ENCODE results near the gene ARHGAP40. TPM values are rescaled to one million over a fixed set of nuclear protein-coding genes. Genes with fewer than 3 reads are reported as not detected.

The ARHGAP40 gene
- total RNA-seq, 2 experiments from 2014 or later = not detected

DNA sequence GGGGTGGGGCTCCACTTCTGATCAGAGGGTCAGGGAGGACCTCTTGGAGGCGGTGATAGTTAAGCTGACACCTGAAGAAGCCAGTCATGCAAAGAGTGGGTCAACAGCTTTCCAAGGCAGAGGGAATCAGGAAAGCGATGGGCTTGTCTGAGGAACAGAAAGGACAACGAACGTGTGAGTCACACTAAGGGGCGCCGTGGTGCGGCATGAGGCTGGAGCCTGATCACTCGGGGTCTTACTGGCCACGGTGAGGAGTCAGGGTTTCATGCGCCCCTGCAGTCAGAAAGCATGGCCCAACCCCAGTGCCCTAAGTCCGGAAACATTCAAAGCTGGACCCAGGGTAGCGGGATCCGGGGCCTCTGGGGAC lies 72.1 kb downstream of the ARHGAP40 start:
- peaks cover 32% of the 10 kb centered on the region for H3K27me3 Mint-ChIP-seq
- DNase-seq = no peak
- POLR2A ChIA-PET = no interaction called here
- no peaks in the 10 kb centered on the region for H3K9me3 Mint-ChIP-seq
- H3K27ac Mint-ChIP-seq = peak overlapping the region; percentile 54
- no peaks in the 10 kb centered on the region for H3K36me3 Mint-ChIP-seq
- peaks cover 9% of the 10 kb centered on the region for H3K4me1 Mint-ChIP-seq
- H3K4me3 Mint-ChIP-seq = peak overlapping the region; percentile 89
- peak; percentile 4 for ATAC-seq (ENCODE audit: low read depth)

GRCh38 chr20:38674092-38674764 lies 72.6 kb downstream of the ARHGAP40 start:
- POLR2A ChIA-PET = no interaction called here
- peak overlapping the region; percentile 70 for H3K27ac Mint-ChIP-seq

GRCh38 chr20:38674765-38675133 lies 73.1 kb downstream of the ARHGAP40 start:
- DNase-seq (no peak), ATAC-seq (ENCODE audit: low read depth) (no peak)
- H3K27ac Mint-ChIP-seq = no peak overlapping the region
- H3K36me3 Mint-ChIP-seq = no peaks in the 10 kb centered on the region
- POLR2A ChIA-PET = no interaction called here
- peaks cover 26% of the 10 kb centered on the region for H3K27me3 Mint-ChIP-seq
- H3K4me3 Mint-ChIP-seq = peak overlapping the region; percentile 69
- no peaks in the 10 kb centered on the region for H3K9me3 Mint-ChIP-seq
- peaks cover 9% of the 10 kb centered on the region for H3K4me1 Mint-ChIP-seq

More at GRCh38 chr20:38674092-38674764, 72.6 kb downstream of the ARHGAP40 start:
- Mint-ChIP-seq H3K4me3 (peak overlapping the region; percentile 89), H3K4me1 (peaks cover 9% of the 10 kb centered on the region), H3K36me3 (no peaks in the 10 kb centered on the region), H3K27me3 (peaks cover 31% of the 10 kb centered on the region), H3K9me3 (no peaks in the 10 kb centered on the region)
- ATAC-seq (ENCODE audit: low read depth) (peak; percentile 91), DNase-seq (peak; percentile 74)

- DNase-seq = no peak
- peaks cover 9% of the 10 kb centered on the region for H3K4me1 Mint-ChIP-seq
- no peak overlapping the region for H3K4me3 Mint-ChIP-seq
- ATAC-seq (ENCODE audit: low read depth) = no peak
- no peaks in the 10 kb centered on the region for H3K9me3 Mint-ChIP-seq
- no peaks in the 10 kb centered on the region for H3K36me3 Mint-ChIP-seq
- H3K27ac Mint-ChIP-seq = no peak overlapping the region
- peaks cover 24% of the 10 kb centered on the region for H3K27me3 Mint-ChIP-seq
- POLR2A ChIA-PET = no interaction called here
Measured at GRCh38 chr20:38676576-38676975, 75.0 kb downstream of the ARHGAP40 start.

GRCh38 chr20:38680500-38681306 lies 79.1 kb downstream of the ARHGAP40 start:
- ATAC-seq (ENCODE audit: low read depth) (no peak), DNase-seq (no peak)
- no peaks in the 10 kb centered on the region for H3K36me3 Mint-ChIP-seq
- peaks cover 18% of the 10 kb centered on the region for H3K27me3 Mint-ChIP-seq
- no peaks in the 10 kb centered on the region for H3K9me3 Mint-ChIP-seq
- POLR2A ChIA-PET = no interaction called here
- H3K4me1 Mint-ChIP-seq = no peaks in the 10 kb centered on the region
- no peak overlapping the region for H3K27ac Mint-ChIP-seq
- no peak overlapping the region for H3K4me3 Mint-ChIP-seq

- ATAC-seq (ENCODE audit: low read depth) (no peak), DNase-seq (no peak)
- Mint-ChIP-seq H3K9me3 (no peaks in the 10 kb centered on the region), H3K27ac (no peak overlapping the region), H3K36me3 (no peaks in the 10 kb centered on the region), H3K4me1 (no peaks in the 10 kb centered on the region), H3K4me3 (no peak overlapping the region), H3K27me3 (peaks cover 35% of the 10 kb centered on the region)
- POLR2A ChIA-PET = no interaction called here
Measured at GRCh38 chr20:38685271-38685670, 83.7 kb downstream of the ARHGAP40 start.

GRCh38 chr20:38685853-38686473 lies 84.4 kb downstream of the ARHGAP40 start:
- DNase-seq = peak; percentile 70
- POLR2A ChIA-PET = no interaction called here
- Mint-ChIP-seq H3K9me3 (no peaks in the 10 kb centered on the region), H3K27ac (no peak overlapping the region), H3K4me1 (no peaks in the 10 kb centered on the region), H3K36me3 (no peaks in the 10 kb centered on the region), H3K4me3 (no peak overlapping the region), H3K27me3 (peaks cover 38% of the 10 kb centered on the region)
- ATAC-seq (ENCODE audit: low read depth) = no peak

DNA sequence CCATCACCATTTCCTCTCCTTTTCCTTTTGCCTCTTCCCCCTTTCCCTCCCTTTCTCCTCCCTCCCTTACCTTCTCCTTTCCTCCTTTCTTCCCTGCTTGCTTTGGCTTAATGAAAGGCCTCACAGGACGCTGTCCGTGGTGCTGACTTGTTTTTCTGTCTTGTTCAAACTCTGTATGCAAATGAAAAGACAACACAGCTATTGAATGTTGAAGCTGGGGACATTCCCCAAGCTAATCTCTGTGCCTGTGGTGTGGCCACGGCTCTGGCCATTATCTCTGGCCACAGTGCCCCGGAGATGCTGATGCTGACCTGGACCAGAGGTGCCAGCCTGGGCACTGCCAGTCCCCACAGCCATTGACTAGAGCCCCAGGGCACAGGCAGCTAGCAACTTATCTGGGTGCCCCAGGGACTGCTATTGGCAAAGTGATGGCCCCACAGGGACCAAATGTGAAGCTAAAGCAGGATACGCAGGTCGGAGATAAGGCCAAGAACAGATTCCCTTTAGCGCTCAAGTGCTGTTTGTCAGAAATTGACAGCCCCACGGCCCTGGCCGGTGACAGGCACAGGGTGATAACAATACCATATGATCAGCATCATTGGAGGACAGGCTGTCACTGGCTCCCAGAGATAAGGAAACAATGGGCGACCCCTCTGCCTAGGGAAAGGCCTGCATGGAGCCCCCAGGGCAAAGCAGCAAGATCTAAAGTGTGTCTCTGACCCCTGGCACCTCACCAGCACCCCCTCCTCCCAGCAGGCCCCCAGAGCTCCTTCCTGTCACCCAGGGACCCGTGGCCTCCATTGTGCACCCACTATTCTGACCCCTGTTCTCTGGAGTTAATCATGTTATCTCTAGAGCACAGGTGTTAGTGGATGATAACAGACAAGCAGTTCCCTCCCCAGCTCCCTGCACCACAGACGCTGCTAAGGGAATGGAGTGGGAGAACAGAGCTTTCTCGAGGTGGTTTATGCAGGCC lies 91.1 kb downstream of the ARHGAP40 start:
- Mint-ChIP-seq H3K4me1 (no peaks in the 10 kb centered on the region), H3K4me3 (no peak overlapping the region), H3K27me3 (peaks cover 15% of the 10 kb centered on the region), H3K36me3 (no peaks in the 10 kb centered on the region), H3K9me3 (no peaks in the 10 kb centered on the region), H3K27ac (no peak overlapping the region)
- no peak for ATAC-seq (ENCODE audit: low read depth)
- peak; percentile 59 for DNase-seq
- POLR2A ChIA-PET = no interaction called here

DNA sequence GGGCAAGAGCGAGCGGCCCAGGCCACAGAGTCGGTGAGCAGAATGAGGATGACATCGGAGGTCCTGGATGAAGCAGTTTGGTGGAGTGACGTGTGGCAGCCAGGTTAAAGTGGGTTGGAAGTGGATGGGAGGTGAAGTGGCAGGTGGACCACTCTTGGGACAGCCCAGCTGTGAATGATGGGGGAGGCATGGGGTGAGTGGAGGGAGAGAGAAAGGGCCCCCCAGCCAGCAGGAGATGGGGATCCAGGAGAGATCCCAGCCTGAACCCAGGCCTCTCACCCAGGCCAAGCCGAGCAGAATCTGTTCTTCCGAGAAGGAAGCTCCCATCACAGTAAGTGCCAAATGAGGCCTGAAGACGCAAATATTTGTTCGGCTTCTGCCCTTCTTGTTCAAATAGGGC lies 95.7 kb downstream of the ARHGAP40 start:
- Mint-ChIP-seq H3K4me1 (no peaks in the 10 kb centered on the region), H3K27me3 (peaks cover 3% of the 10 kb centered on the region), H3K36me3 (no peaks in the 10 kb centered on the region), H3K27ac (no peak overlapping the region), H3K4me3 (no peak overlapping the region), H3K9me3 (no peaks in the 10 kb centered on the region)
- ATAC-seq (ENCODE audit: low read depth) (no peak), DNase-seq (no peak)
- POLR2A ChIA-PET = no interaction called here

DNA sequence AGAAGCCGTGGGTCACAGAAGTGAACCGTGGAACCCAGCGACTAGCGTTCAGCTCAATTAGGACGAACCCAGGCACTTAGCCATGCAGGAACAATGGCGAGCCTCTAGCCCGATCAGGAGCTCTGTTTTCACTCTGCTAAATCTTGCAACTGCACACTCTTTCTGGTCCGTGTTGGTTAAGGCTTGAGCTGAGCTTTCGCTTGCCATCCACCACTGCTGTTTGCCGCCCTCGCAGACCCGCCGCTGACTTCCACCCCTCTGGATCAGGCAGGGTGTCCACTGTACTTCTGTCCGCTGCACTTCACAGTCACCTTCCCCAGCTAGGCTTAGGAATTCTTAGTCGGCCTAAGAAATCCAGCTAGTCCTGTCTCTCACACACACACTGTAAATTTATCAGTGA lies 96.9 kb downstream of the ARHGAP40 start:
- no peak overlapping the region for H3K4me3 Mint-ChIP-seq
- ATAC-seq (ENCODE audit: low read depth) (no peak), DNase-seq (no peak)
- POLR2A ChIA-PET = no interaction called here
- no peak overlapping the region for H3K27ac Mint-ChIP-seq
- no peaks in the 10 kb centered on the region for H3K4me1 Mint-ChIP-seq
- H3K27me3 Mint-ChIP-seq = peaks cover 9% of the 10 kb centered on the region
- H3K36me3 Mint-ChIP-seq = no peaks in the 10 kb centered on the region
- H3K9me3 Mint-ChIP-seq = no peaks in the 10 kb centered on the region

GRCh38 chr20:38700141-38700540 lies 98.5 kb downstream of the ARHGAP40 start:
- POLR2A ChIA-PET = no interaction called here
- DNase-seq (no peak), ATAC-seq (ENCODE audit: low read depth) (no peak)
- Mint-ChIP-seq H3K36me3 (no peaks in the 10 kb centered on the region), H3K27me3 (peaks cover 18% of the 10 kb centered on the region), H3K27ac (no peak overlapping the region), H3K9me3 (no peaks in the 10 kb centered on the region), H3K4me1 (no peaks in the 10 kb centered on the region), H3K4me3 (no peak overlapping the region)
